ENCODE results near the gene CTIF. TPM values are rescaled to one million over a fixed set of nuclear protein-coding genes. Genes with fewer than 3 reads are reported as not detected.

CTIF gene
- total RNA-seq, 3 donors from 2014 or later = 13.2 to 50.3 (median 19.6) TPM

DNA sequence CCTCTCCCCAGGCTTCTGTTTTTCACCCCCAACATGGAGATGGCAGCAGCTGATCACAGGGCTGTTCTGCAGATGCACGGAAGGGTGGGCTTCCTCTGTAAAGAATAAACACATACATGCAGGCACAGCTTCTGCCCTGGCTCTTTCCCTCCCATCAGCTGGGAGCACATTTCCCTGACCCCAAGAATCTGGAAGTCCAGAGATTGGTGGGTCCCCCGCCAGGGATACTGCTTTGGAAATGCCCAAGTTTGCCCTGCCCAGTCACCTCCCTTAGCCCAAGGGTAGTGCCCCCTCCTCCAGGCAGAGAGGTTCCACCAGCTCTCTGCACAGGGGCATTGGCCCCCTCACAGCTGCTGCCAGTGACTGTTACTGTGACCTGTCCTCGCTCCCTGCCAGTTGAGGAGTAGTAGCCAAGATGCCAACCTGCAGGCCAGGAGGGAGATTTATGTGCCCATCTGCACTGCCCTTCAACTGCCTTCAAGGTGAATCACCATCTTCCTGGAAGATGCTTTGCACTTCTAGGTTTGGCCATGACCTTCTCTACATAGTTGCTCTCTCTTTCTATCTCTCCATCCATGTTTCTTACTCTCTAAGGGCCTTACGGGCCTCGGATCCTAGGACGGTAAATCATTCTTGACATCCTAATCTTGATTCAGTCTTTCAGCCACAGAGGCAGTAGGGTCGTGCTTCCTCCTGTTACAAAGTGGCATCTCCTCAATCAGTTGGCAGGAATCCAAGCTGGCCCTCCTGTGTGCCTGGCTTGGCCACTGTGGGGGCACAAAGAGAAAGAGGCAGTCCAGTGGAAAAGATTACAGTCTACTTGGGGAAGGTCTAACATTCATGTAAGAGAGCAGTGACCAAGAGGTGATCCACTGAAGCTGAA lies 121.8 kb downstream of the CTIF start:
- TF ChIP-seq, protein P1, sequence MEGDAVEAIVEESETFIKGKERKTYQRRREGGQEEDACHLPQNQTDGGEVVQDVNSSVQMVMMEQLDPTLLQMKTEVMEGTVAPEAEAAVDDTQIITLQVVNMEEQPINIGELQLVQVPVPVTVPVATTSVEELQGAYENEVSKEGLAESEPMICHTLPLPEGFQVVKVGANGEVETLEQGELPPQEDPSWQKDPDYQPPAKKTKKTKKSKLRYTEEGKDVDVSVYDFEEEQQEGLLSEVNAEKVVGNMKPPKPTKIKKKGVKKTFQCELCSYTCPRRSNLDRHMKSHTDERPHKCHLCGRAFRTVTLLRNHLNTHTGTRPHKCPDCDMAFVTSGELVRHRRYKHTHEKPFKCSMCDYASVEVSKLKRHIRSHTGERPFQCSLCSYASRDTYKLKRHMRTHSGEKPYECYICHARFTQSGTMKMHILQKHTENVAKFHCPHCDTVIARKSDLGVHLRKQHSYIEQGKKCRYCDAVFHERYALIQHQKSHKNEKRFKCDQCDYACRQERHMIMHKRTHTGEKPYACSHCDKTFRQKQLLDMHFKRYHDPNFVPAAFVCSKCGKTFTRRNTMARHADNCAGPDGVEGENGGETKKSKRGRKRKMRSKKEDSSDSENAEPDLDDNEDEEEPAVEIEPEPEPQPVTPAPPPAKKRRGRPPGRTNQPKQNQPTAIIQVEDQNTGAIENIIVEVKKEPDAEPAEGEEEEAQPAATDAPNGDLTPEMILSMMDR (IDR thresholded peaks at IDR 0.05) = no peak
- no peak for DNase-seq
- H3K4me3 ChIP-seq = no peak overlapping the region
- intact Hi-C loops (cut with DNase I, micrococcal nuclease) = loop anchor here (5.0 kb wide), 1 partner anchor 183 kb away; no protein-coding TSS in a partner anchor
- no peaks in the 10 kb centered on the region for H3K36me3 ChIP-seq (ENCODE audit: low read depth)
- no peak for ATAC-seq
- no peaks in the 10 kb centered on the region for H3K9me3 ChIP-seq
- H3K4me1 ChIP-seq (ENCODE audit: low read depth) = no peaks in the 10 kb centered on the region

DNA sequence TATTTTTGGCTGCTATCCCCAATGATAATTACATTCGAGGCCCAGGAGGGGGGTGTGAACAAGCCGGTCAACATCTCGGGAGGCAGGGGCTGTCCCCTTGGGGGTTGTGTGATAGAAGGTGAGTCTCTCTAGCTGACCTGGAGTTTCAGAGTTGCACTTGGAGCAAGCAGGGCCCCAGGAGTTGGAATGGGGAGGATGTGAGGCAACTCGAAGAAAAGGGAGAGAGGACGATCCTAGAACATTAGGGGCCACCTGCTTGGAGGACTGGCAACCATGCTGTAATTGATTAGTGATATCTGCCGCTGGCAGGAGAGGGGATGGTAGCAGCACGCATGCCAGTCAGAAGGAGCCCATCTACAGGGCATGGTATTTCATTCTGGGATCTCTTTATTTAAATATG lies 122.6 kb downstream of the CTIF start:
- H3K4me1 ChIP-seq (ENCODE audit: low read depth) = no peaks in the 10 kb centered on the region
- no peaks in the 10 kb centered on the region for H3K9me3 ChIP-seq
- no peak overlapping the region for H3K4me3 ChIP-seq
- H3K36me3 ChIP-seq (ENCODE audit: low read depth) = no peaks in the 10 kb centered on the region
- TF ChIP-seq, protein P1 (IDR thresholded peaks at IDR 0.05) = no peak
- DNase-seq (no peak), ATAC-seq (no peak)
- intact Hi-C loops (cut with DNase I, micrococcal nuclease) = loop anchor here (5.0 kb wide), 1 partner anchor 184 kb away; no protein-coding TSS in a partner anchor

DNA sequence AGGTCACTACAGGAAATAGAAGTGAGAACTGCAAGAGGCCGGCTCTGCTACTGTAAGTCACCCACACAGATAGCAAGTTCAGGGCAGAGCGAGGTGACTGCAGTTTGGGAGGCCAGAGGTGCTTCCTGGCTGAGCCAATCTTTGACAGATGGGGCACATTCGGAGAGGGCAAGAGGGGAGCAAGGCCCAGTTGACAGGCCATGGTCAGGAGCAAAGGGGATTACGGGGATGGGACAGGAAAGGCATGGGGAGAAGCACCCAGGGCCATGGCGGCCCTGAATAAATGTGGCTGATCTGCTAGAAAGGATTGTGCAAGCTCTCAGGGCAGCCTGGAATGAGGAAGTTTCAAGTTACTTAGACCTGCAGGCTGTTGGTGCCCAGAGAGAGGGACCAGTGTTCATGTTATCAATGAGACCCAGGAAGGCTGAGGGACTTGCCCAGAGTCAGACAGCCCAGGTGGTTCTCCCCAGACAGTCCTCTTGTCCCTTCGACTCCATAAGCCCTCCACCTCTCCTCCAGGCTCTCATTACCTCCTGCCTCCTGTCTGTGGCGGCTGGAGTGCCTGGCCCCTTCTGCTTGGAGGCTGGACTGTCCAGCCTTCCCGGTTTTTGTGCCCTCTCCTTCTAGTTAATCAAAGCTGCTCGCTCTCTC lies 123.3 kb downstream of the CTIF start:
- no peaks in the 10 kb centered on the region for H3K9me3 ChIP-seq
- no peak for DNase-seq
- intact Hi-C loops (cut with DNase I, micrococcal nuclease) = loop anchor here (5.0 kb wide), 1 partner anchor 185 kb away; no protein-coding TSS in a partner anchor
- no peak overlapping the region for H3K4me3 ChIP-seq
- ATAC-seq = peak; percentile 21
- no peaks in the 10 kb centered on the region for H3K4me1 ChIP-seq (ENCODE audit: low read depth)
- no peaks in the 10 kb centered on the region for H3K36me3 ChIP-seq (ENCODE audit: low read depth)
- TF ChIP-seq, protein P1 (IDR thresholded peaks at IDR 0.05) = no peak

DNA sequence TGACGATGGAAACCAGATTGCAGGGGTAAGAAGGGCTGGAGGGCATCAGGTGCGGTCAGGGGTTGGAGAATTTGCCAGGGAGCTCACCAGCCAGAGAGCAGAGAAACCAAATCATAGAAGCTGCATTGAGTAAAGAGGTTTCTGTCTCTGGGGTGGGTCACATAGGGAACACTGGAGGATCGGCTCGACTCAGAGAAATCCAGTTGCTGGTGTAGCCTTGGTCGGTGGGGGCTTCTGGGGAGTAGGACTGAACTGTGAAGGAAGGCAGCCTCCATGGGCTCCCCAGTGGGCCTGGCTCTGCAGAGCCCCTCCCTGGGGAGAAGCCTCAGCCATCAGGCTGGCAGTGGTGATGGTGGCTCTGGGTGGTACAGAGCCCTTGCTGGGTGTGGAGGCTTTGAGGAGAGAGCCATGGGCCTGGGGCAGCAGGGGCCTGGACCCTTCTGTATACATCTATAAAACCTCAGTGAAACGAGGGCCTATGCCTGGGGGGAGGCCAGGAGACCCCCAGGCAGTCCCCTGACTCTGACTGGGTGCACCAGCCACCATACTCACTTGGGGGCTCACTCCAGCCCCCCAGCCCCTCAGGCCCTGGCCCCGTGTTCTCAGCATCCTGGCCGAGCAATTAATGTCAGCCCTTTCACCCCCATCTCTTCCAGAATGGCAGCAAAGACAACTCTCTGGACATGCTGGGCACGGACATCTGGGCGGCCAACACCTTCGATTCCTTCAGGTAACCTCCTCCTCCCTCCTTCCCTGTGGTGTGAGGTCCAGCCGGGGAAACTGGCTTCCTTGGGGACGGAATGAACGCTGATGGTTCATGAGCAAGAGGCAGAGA lies 124.5 kb downstream of the CTIF start:
- ATAC-seq (no peak), DNase-seq (no peak)
- TF ChIP-seq, protein P1 (IDR thresholded peaks at IDR 0.05) = no peak
- peaks cover 3% of the 10 kb centered on the region for H3K4me1 ChIP-seq (ENCODE audit: low read depth)
- H3K36me3 ChIP-seq (ENCODE audit: low read depth) = no peaks in the 10 kb centered on the region
- intact Hi-C loops (cut with DNase I, micrococcal nuclease) = loop anchor here (5.0 kb wide), 1 partner anchor 186 kb away; no protein-coding TSS in a partner anchor
- no peaks in the 10 kb centered on the region for H3K9me3 ChIP-seq
- H3K4me3 ChIP-seq = no peak overlapping the region

All from mucosa of descending colon (tissue), 3 donors.